ENCODE data around the gene ANO6.

The ANO6 gene

GRCh38 chr12:45329702-45330101, 113.8 kb downstream of the ANO6 start:
- no peak for DNase-seq
- in situ Hi-C loops (cut with HindIII; ENCODE audit: low pct_ligation_motif_present, low pct_unique_long_range_greater_than_20kb, low sequenced_read_pairs) = no loop called here

DNA sequence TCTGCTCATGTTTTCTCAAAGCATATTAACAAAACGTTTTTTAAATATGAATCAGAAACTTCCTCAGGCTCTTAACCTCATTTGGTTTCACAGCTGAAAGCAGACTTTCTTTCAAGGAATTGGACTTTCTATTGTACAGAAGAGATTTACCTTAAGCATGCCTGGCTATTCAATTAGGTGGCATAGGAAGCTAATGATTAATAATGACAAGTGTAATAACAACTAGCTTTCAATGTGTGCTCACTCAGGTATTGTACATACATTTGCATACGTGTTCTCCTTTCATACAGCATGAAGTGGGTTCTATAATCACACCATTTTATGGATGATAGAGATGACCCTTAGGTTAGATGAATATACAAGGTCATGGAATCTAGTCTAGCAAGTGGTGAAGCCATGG, 115.7 kb downstream of the ANO6 start:
- in situ Hi-C loops (cut with HindIII; ENCODE audit: low pct_ligation_motif_present, low pct_unique_long_range_greater_than_20kb, low sequenced_read_pairs) = no loop called here
- no peak for DNase-seq

DNA sequence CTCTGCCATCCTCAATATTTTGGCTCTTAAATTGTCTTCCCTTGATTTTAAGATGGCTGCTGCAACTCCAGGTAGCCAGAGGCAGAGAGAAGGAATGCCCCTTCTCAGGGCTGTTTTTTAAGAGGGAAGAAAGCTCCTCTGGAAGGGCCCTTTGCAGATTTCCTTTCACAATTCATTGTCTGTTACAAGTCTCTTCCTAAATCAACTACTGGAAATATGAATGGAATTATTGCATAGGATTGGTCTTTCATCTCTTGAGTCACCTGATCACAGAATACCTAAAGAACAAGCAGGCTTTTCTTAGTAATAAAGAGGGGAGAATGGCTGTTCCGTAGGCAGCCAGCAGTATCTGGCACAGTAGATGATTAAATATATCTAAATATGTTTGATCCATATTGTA, 118.5 kb downstream of the ANO6 start:
- in situ Hi-C loops (cut with HindIII; ENCODE audit: low pct_ligation_motif_present, low pct_unique_long_range_greater_than_20kb, low sequenced_read_pairs) = no loop called here
- DNase-seq = no peak

DNA sequence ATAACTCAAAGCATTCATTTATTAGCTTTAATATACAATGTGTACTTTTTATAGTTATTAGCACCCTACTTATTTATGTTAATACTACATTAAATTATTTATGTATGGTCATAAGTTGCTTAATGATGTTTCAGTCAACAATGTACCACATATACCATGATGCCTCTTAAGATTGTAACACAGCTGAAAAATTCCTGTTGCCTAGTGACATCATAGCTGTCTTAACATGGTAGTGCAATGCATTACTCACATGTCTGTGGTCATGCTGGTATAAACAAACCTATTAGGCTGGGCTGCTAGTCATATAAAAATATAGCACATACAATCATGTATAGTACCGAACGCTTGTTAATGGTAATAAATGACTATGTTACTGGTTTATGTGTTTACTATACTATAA, 120.4 kb downstream of the ANO6 start:
- peak; percentile 87 for DNase-seq

DNA sequence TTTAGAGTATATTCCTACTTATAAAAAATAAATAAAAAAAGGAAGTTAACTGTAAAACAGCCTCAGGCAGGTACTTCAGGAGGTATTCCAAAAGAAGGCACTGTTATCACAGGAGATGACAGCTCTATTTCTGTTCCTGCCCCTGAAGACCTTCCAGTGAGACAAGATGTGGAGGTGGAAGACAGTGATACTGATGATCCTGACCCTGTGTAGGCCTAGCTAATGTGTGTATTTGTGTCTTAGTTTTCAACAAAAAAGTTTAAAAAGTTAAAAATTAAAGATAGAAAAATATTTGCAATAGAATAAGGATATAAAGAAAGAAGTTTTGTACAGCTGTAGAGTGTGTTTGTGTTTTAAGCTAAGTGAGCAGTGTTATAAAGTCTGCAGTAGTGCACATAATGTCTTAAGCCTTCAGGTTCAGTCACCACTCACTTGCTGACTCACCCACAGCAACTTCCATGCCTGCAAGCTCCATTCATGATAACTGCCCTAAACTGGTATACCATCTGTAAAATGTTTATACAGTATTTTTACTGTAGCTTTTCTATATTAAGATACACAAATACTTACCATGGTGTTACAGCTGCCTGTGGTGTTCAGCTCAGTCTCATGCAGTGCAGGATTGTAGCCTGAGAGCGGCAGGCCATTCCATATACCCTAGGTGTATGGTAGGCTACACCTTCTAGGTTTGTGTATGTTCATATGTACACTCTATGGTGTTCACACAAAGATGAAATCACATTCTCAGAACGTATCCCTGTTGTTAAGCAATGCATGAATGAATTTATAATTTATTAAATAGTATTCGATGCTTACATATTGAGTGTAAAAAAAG, 121.1 kb downstream of the ANO6 start:
- in situ Hi-C loops (cut with HindIII; ENCODE audit: low pct_ligation_motif_present, low pct_unique_long_range_greater_than_20kb, low sequenced_read_pairs) = no loop called here
- DNase-seq = peak; percentile 61

More for the DNA sequence above, 120.4 kb downstream of the ANO6 start:
- in situ Hi-C loops (cut with HindIII; ENCODE audit: low pct_ligation_motif_present, low pct_unique_long_range_greater_than_20kb, low sequenced_read_pairs) = no loop called here

GRCh38 chr12:45337835-45338234, 121.9 kb downstream of the ANO6 start:
- in situ Hi-C loops (cut with HindIII; ENCODE audit: low pct_ligation_motif_present, low pct_unique_long_range_greater_than_20kb, low sequenced_read_pairs) = no loop called here
- no peak for DNase-seq

- in situ Hi-C loops (cut with HindIII; ENCODE audit: low pct_ligation_motif_present, low pct_unique_long_range_greater_than_20kb, low sequenced_read_pairs) = no loop called here
- DNase-seq = no peak
Observed at GRCh38 chr12:45338272-45338671, 122.4 kb downstream of the ANO6 start.

DNA sequence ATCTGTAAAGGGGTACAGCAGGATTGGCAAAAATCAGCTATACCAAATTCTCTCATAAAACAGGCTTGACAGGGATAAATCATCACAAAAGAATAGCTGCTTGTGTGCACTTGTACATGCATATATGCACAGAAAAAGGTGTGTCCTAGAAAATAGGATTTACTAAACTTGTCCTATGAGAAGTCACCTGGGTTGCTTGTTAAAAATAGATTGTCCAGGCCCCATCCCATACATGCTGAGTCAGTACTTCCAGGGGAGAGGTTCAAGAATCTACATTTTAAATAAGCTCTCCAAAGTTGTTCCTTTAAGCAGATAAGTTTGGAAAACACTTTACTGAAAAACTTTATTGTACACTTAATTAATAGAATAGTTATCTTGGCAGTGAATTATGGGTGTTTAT, 123.1 kb downstream of the ANO6 start:
- in situ Hi-C loops (cut with HindIII; ENCODE audit: low pct_ligation_motif_present, low pct_unique_long_range_greater_than_20kb, low sequenced_read_pairs) = no loop called here
- no peak for DNase-seq

GRCh38 chr12:45342171-45342570, 126.3 kb downstream of the ANO6 start:
- no peak for DNase-seq
- in situ Hi-C loops (cut with HindIII; ENCODE audit: low pct_ligation_motif_present, low pct_unique_long_range_greater_than_20kb, low sequenced_read_pairs) = no loop called here

- in situ Hi-C loops (cut with HindIII; ENCODE audit: low pct_ligation_motif_present, low pct_unique_long_range_greater_than_20kb, low sequenced_read_pairs) = no loop called here
- peak; percentile 16 for DNase-seq
Observed at GRCh38 chr12:45342848-45343247, 127.0 kb downstream of the ANO6 start.

DNA sequence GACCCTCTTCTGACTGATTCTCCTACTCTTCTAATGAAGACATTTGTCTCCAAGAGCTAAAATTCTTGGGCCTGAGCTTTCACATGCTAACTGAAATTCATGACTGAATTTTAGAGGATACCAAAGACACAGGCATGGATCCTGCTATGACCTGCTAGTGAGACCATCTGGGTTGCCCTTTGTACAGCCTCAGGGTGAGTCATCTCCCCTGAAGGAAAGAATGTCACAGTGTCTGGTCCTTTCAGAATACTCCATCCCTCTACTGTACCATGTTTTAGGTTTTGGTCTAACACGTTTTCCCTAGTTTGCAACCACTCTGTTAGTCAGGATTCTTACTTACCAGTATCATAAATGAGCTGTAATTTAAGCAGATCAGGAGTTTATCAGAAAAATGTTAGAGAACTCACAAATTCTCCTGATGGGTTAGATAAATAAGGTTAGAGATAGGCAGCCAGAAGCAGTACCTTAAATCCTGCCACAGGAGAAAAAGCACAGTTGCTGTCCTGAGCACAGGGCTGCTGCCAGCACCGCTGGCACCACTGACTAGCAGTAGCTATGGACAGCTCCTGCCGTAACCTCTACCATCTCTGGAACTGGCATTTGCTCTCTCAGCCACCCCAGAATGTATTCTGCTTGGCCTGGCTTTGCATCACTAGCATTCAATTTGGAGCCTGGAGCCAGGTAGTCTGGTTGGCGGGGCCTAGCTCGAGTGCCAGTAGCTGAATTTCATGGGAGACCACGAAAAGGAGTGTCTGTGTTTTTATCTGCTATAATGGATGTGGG, 127.6 kb downstream of the ANO6 start:
- in situ Hi-C loops (cut with HindIII; ENCODE audit: low pct_ligation_motif_present, low pct_unique_long_range_greater_than_20kb, low sequenced_read_pairs) = no loop called here
- peak; percentile 63 for DNase-seq

- in situ Hi-C loops (cut with HindIII; ENCODE audit: low pct_ligation_motif_present, low pct_unique_long_range_greater_than_20kb, low sequenced_read_pairs) = no loop called here
- no peak for DNase-seq
Observed at GRCh38 chr12:45348311-45348710, 132.4 kb downstream of the ANO6 start.

GRCh38 chr12:45348986-45349385, 133.1 kb downstream of the ANO6 start:
- in situ Hi-C loops (cut with HindIII; ENCODE audit: low pct_ligation_motif_present, low pct_unique_long_range_greater_than_20kb, low sequenced_read_pairs) = no loop called here
- no peak for DNase-seq

DNA sequence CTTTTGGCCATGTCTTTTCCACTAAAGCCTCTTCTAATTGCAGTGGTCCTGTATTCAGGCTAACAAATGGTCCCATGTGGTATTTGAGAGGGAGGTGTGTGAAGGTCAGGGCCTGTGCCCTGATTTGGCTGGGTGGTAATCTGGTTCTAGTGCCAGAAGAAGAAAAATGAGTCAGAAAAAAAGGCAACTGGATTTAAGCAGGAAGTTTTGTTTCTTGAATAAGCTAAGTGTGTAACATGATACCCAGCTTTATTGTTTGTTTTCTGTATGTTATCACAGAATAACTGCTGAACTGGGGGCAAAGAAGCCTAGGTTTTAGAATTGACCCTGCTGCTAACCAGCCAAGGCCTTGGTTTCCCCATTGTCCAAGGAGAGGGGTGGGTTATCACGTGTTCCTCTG, 134.0 kb downstream of the ANO6 start:
- DNase-seq = no peak
- in situ Hi-C loops (cut with HindIII; ENCODE audit: low pct_ligation_motif_present, low pct_unique_long_range_greater_than_20kb, low sequenced_read_pairs) = no loop called here

DNA sequence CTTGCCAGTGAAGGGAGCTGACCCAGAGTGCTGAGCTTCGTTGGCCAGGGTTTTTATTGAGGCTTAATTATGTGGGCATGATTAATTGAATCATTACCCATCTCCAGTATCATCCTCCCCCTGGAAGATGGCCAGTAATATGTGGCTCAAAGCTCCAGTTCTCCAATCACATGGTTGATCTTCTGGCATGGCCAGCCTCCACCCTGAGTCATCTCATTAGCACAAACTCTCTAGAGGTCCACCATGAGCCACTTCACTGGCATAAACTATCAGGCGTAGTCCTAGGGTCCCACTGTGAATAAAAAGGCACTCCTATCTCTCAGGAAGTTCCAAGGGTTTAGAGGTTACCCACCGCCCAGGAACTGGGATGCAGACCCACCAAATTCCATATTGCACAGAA, 135.0 kb downstream of the ANO6 start:
- in situ Hi-C loops (cut with HindIII; ENCODE audit: low pct_ligation_motif_present, low pct_unique_long_range_greater_than_20kb, low sequenced_read_pairs) = no loop called here
- DNase-seq = no peak

DNA sequence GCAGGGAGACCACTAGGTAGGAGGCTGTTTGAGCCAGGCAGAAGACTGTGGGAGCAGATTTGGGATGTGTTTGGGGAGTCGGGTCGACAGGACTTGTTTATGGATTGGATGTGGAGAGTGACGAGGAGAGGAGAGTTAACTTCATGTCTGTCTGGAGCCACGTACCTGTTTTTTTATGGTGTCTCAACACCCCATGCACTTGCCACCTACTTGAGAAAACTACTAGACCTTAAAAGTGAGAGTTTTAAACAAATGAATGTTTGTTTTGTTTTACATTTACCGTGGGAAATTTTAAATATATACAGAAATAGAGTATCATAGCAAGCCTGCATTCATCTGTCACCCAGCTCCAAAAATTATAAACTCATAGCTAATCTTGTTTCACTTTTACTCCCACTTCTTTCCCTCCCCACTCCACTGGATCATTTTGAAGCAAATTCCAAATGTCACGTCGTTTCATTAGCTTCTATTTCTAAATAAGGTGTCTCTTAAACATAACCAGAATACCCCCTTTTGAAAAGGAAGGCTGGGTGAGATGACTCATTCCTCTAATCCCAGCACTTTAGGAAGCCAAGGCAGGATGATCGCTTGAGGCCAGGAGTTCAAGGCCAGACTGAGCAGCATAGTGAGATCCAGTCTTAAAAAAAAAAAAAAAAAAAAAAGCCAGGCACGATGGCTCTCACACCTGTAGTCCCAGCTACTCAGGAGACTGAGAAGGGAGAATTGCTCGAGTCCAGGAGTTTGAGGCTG, 136.2 kb downstream of the ANO6 start:
- in situ Hi-C loops (cut with HindIII; ENCODE audit: low pct_ligation_motif_present, low pct_unique_long_range_greater_than_20kb, low sequenced_read_pairs) = no loop called here
- DNase-seq = no peak

- in situ Hi-C loops (cut with HindIII; ENCODE audit: low pct_ligation_motif_present, low pct_unique_long_range_greater_than_20kb, low sequenced_read_pairs) = no loop called here
- DNase-seq = no peak
Observed at GRCh38 chr12:45353944-45354343, 138.0 kb downstream of the ANO6 start.

DNA sequence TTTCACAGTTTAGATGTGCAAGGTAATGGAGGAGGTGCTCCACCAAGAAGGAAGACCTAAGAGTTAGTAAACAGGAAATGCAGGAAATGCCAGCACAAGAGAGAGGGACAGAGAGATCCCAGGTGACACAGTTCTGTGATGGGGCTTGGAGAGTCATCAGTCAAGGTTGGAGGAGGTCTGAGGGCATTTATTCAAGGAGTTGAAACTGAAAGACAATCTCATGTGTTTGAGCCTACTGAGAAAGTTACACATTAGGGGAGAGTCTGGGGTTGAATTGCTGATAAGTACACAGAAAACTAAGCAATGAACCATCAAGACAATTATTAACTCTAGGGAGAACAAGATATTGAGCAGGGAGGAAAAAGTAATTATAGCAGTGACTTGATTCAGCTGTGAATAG, 138.5 kb downstream of the ANO6 start:
- peak; percentile 36 for DNase-seq
- in situ Hi-C loops (cut with HindIII; ENCODE audit: low pct_ligation_motif_present, low pct_unique_long_range_greater_than_20kb, low sequenced_read_pairs) = no loop called here

- no peak for DNase-seq
- in situ Hi-C loops (cut with HindIII; ENCODE audit: low pct_ligation_motif_present, low pct_unique_long_range_greater_than_20kb, low sequenced_read_pairs) = no loop called here
Observed at GRCh38 chr12:45355730-45356129, 139.8 kb downstream of the ANO6 start.
